Smooth muscle cell (in vitro differentiated cells): ENCODE measurements around the gene UBE2D1. TPM values are rescaled to one million over a fixed set of nuclear protein-coding genes. Genes with fewer than 3 reads are reported as not detected.

Experiments
- DNase-seq: peaks from one replicate; lab custom pipeline; 2025; ENCODE audit not compliant: unreplicated experiment; lab: John Stamatoyannopoulos, UW
- H2AFZ ChIP-seq: fragments of 200-600 bp; sonication (generic); 2 replicates; pipeline ENCODE4 v1.6.0; 2016; ENCODE audit warnings: antibody characterized with exemption, low read depth, mild to moderate bottlenecking
- H3F3A ChIP-seq: fragments of 200-600 bp; sonication (generic); 2 replicates; pipeline ENCODE4 v1.6.0; 2017; ENCODE audit warnings: antibody characterized with exemption, low read depth
- H3K27ac ChIP-seq: fragments of 200-600 bp; sonication (generic); 2 replicates; pipeline ENCODE4 v1.5.1; 2016; ENCODE audit warnings: low read depth, mild to moderate bottlenecking
- H3K27me3 ChIP-seq: fragments of 200-600 bp; sonication (generic); 2 replicates; pipeline ENCODE4 v1.6.1; 2016; ENCODE audit warnings: low read depth, mild to moderate bottlenecking
- H3K36me3 ChIP-seq: fragments of 200-600 bp; sonication (generic); 2 replicates; pipeline ENCODE4 v1.5.1; 2016; ENCODE audit warnings: low read depth
- H3K4me1 ChIP-seq: fragments of 200-600 bp; sonication (generic); 2 replicates; pipeline ENCODE4 v1.5.1; 2016; ENCODE audit warnings: low read depth
- H3K4me2 ChIP-seq: fragments of 200-600 bp; sonication (generic); 2 replicates; pipeline ENCODE4 v1.6.0; 2016; ENCODE audit warnings: mild to moderate bottlenecking
- H3K4me3 ChIP-seq: fragments of 200-600 bp; sonication (generic); 2 replicates; pipeline ENCODE4 v1.5.1; 2016; ENCODE audit warnings: mild to moderate bottlenecking
- H3K79me2 ChIP-seq: fragments of 200-600 bp; sonication (generic); 2 replicates; pipeline ENCODE4 v1.6.0; 2016; ENCODE audit warnings: low read depth, mild to moderate bottlenecking
- H3K9ac ChIP-seq: fragments of 200-600 bp; sonication (generic); 2 replicates; pipeline ENCODE4 v1.6.0; 2016; ENCODE audit warnings: low read depth
- H3K9me3 ChIP-seq: fragments of 200-600 bp; sonication (generic); replicated peaks from 2 replicates; pipeline ENCODE4 v1.5.1; 2016; ENCODE audit warnings: low read depth
- H4K20me1 ChIP-seq: fragments of 200-600 bp; sonication (generic); 2 replicates; pipeline ENCODE4 v1.6.0; 2016; ENCODE audit warnings: low read depth
- CTCF ChIP-seq: fragments of 200-600 bp; sonication (generic); IDR thresholded peaks from 2 replicates; pipeline ENCODE4 v1.5.1; 2017; ENCODE audit warnings: borderline replicate concordance, mild to moderate bottlenecking, antibody characterized with exemption; ENCODE audit not compliant: insufficient read depth, poor library complexity, severe bottlenecking
- WGBS: methylation state at CpG from one replicate; pipeline ENCODE4 v1.1.7; 2016; ENCODE audit warnings: low lambda C conversion rate; 5-methylcytosine and 5-hydroxymethylcytosine counted together
- polyA plus RNA-seq: library from polyadenylated mRNA; unstranded; fragments of >200 nt; fragmentation: Nextera tagmentation; extraction: Ambion mirVana; gene quantifications from 2 replicates; pipeline ENCODE4 v1.2.1, GENCODE V29; 2016
- total RNA-seq: library from RNA; depleted of rRNA; stranded (reverse); fragments of >200 nt; gene quantifications from 2 replicates; pipeline ENCODE4 v1.2.3, GENCODE V29; 2014

The UBE2D1 gene
- total and polyA plus RNA-seq, 2 experiments from 2014 or later = 19.0 to 24.5 TPM

- H3K9ac ChIP-seq = no peak overlapping the region
- no peak overlapping the region for H3K4me3 ChIP-seq
- no peak overlapping the region for H3K4me2 ChIP-seq
- TF ChIP-seq CTCF = no peak
- no peaks in the 10 kb centered on the region for H3K9me3 ChIP-seq
- no peaks in the 10 kb centered on the region for H3F3A ChIP-seq
- no peaks in the 10 kb centered on the region for H4K20me1 ChIP-seq
- peaks cover 29% of the 10 kb centered on the region for H3K36me3 ChIP-seq
- H3K79me2 ChIP-seq = peaks cover 16% of the 10 kb centered on the region
- H3K4me1 ChIP-seq = no peaks in the 10 kb centered on the region
- no peak overlapping the region for H3K27ac ChIP-seq
- H3K27me3 ChIP-seq = no peaks in the 10 kb centered on the region
- no peak for DNase-seq
- H2AFZ ChIP-seq = no peak overlapping the region
These were observed 59.7 kb downstream of the UBE2D1 start for GRCh38 chr10:58394471-58394870.

GRCh38 chr10:58396057-58396456, 61.3 kb downstream of the UBE2D1 start:
- no peaks in the 10 kb centered on the region for H3F3A ChIP-seq
- DNase-seq = no peak
- no peak for TF ChIP-seq CTCF
- peaks cover 12% of the 10 kb centered on the region for H3K79me2 ChIP-seq
- no peak overlapping the region for H3K27ac ChIP-seq
- H3K4me2 ChIP-seq = no peak overlapping the region
- H3K9ac ChIP-seq = no peak overlapping the region
- no peak overlapping the region for H2AFZ ChIP-seq
- no peaks in the 10 kb centered on the region for H4K20me1 ChIP-seq
- H3K9me3 ChIP-seq = no peaks in the 10 kb centered on the region
- no peak overlapping the region for H3K4me3 ChIP-seq
- no peaks in the 10 kb centered on the region for H3K27me3 ChIP-seq
- peaks cover 22% of the 10 kb centered on the region for H3K36me3 ChIP-seq
- H3K4me1 ChIP-seq = no peaks in the 10 kb centered on the region

- WGBS = 98% methylated on average over 3 of the region's 3 CpGs
- no peak overlapping the region for H3K4me3 ChIP-seq
- H3K79me2 ChIP-seq = peaks cover 3% of the 10 kb centered on the region
- H3K4me2 ChIP-seq = no peak overlapping the region
- H4K20me1 ChIP-seq = no peaks in the 10 kb centered on the region
- H3K27me3 ChIP-seq = no peaks in the 10 kb centered on the region
- H2AFZ ChIP-seq = no peak overlapping the region
- H3K9ac ChIP-seq = no peak overlapping the region
- TF ChIP-seq CTCF = no peak
- no peak for DNase-seq
- H3F3A ChIP-seq = no peaks in the 10 kb centered on the region
- peaks cover 22% of the 10 kb centered on the region for H3K36me3 ChIP-seq
- H3K27ac ChIP-seq = no peak overlapping the region
- no peaks in the 10 kb centered on the region for H3K4me1 ChIP-seq
- no peaks in the 10 kb centered on the region for H3K9me3 ChIP-seq
These were observed 63.0 kb downstream of the UBE2D1 start for GRCh38 chr10:58397830-58398229.

GRCh38 chr10:58399410-58399809, 64.6 kb downstream of the UBE2D1 start:
- peaks cover 14% of the 10 kb centered on the region for H3K36me3 ChIP-seq
- 64% methylated on average over 4 of the region's 4 CpGs for WGBS
- TF ChIP-seq CTCF = no peak
- no peaks in the 10 kb centered on the region for H4K20me1 ChIP-seq
- no peak overlapping the region for H3K4me2 ChIP-seq
- H3K4me1 ChIP-seq = no peaks in the 10 kb centered on the region
- H3F3A ChIP-seq = no peaks in the 10 kb centered on the region
- no peak overlapping the region for H3K4me3 ChIP-seq
- no peak overlapping the region for H2AFZ ChIP-seq
- no peaks in the 10 kb centered on the region for H3K9me3 ChIP-seq
- no peak overlapping the region for H3K9ac ChIP-seq
- H3K79me2 ChIP-seq = no peaks in the 10 kb centered on the region
- no peak for DNase-seq
- no peak overlapping the region for H3K27ac ChIP-seq
- no peaks in the 10 kb centered on the region for H3K27me3 ChIP-seq
